GM03348 (cell line): ENCODE measurements around the gene MEX3B.
A peak's percentile ranks its signal among the peaks of the same experiment; 100 is the strongest.
"Not testable (repeated sequence)": the region's sequence is repeated elsewhere in the genome, so short reads cannot be mapped to it uniquely, and the experiment has no call there.

Experiments used
- DNase-seq: peaks from one replicate; pipeline ENCODE4 v3.0.0; 2012; ENCODE audit warnings: low spot score

MEX3B gene

GRCh38 chr15:82048811-82049210 is 3.0 kb upstream of the MEX3B start:
- no peak for DNase-seq

- DNase-seq: no peak
These were observed 1.9 kb upstream of the MEX3B start for GRCh38 chr15:82047453-82048400.

GRCh38 chr15:82046666-82047452 is 1.0 kb upstream of the MEX3B start:
- DNase-seq: peak; percentile 99

GRCh38 chr15:82045179-82045891 is 483 bp downstream of the MEX3B start:
- peak; percentile 64 for DNase-seq

DNA sequence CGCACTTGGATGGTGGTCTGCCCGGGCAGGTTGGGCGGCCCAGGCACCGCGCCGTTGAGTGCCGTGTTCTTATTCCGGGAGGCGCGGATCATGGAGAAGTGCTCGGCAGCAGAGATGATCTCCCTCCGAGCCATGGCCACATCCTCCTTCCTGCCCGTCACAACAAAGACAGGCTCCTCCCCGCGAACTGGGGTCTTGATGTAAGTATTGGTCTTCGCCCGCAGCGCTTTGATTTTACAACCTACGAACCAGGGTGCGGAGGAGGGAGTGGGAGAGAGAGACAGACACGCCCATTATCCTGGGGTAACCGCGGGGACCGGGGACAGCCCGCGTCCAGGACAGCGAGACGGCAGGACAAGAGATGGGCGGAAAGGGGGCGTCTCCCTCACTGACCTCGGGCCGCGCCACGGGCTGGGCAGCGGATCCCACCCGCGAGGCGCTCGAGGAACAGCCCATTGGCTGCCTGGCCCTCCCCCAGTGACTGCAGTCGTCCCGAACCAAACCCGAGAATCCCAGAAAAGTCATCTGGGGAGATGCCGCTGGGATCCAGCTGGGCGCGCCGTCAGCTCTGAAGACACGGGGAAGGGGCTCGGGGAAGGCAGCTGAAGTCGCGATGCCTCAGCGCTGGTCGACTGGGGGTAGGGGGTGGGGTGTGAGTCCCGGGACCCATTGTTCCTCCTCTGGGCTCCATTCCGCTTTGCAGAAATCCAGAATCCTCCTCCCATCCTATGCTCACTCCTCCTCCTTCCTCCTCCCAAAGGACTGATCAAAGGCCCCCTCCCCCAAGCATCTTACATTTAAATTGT is 1.2 kb downstream of the MEX3B start:
- peak; percentile 85 for DNase-seq

GRCh38 chr15:82043796-82044372 is 1.9 kb downstream of the MEX3B start:
- peak; percentile 31 for DNase-seq

- DNase-seq: no peak
These were observed 2.6 kb downstream of the MEX3B start for GRCh38 chr15:82043130-82043673.

- DNase-seq: no peak
These were observed 5.0 kb downstream of the MEX3B start for GRCh38 chr15:82040862-82041261.

- DNase-seq: no peak
These were observed 5.4 kb downstream of the MEX3B start for GRCh38 chr15:82040390-82040789.

DNA sequence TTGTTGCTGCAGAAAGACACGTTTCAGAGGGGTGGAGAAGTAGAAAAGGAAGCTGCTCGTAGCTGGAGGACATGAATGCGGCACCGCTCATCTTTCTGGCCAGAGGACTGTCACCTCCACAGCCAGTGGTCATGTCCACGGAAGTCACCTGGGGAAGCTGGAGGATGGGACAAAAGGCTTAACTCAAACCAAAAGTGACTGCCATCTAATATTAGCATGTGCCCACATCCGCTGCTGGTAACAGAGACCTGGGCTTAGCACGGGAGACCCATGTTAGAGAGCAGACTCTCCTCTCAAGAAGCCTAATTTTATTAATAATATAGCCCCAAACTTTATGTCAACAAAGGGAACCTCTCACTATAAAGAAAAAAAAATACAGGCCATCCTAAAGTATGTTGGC is 5.9 kb downstream of the MEX3B start:
- no peak for DNase-seq

DNA sequence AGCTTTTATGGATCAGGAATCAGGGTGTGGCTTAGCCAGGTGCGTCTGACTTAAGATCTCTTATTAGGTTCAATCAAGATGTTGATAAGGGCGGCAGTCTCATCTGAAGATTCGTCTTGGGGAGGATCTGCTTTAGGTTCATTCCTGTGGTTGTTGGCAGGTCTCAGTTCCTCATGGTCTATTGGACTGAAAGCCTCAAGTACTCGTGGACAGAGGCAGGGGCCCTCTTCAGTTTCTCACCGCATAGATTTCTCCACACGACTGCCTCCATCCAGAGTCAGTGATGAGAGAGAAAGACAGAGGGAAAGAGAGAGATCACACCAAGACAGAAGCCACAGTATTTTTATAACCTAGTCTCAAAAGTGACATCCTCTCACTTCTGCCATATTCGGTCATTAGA is 9.4 kb downstream of the MEX3B start:
- DNase-seq: no peak

GRCh38 chr15:82031871-82032270 is 13.9 kb downstream of the MEX3B start:
- DNase-seq: no peak

DNA sequence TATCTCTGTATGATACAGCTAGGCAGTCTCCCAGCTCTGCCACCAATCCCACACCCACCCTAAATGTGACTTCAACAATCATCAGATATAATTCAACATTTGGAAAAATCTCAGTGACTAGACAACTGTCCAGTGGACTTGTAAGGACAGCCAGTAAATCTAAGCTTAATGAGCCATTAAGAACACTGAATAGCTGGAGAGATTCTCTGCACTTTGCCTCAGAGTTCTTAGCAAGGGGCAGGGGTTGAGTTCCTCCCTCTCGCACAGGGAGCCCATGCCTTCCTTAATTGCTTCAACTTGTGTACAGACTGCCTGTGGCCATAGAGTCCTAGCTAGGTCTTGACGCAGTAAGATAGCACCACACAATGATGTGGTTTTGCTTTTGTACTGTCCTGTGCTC is 15.6 kb downstream of the MEX3B start:
- DNase-seq: no peak

DNA sequence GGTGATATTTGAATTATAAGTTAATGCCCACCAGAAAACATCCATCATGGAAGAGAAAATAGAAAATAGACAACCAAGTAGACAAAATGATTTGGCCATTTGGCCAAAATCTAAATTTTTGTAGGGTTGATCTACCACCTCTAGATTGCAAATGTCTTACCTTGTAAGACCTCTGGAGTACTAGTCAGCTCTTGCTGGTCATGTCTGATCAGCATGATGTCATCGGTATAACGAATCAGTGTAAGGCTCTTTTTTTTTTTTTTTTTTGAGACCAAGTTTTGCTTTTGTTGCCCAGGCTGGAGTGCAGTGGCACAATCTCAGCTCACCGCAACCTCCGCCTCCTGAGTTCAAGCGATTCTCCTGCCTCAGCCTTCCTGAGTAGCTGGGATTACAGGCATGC is 17.7 kb downstream of the MEX3B start:
- not testable (repeated sequence) for DNase-seq

DNA sequence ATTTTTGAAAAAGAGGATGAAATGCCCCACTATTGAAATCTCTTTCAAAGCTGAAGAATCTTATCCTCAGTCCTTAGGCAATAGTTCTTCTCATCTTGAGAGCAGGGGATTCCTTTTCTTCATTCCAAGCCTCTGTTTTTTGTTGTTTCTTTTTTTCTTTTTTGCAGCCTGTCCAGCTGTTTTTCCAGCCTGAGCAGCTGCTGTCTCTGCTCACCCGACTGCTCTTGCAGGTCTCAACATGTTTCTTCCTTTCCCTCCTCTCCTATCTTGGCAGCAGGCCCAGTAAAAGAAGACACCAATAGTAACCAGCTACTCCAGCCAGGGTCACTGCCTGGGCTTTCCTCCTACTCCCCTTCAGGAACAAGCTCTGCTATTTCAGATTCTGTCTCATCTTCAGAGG is 23.8 kb downstream of the MEX3B start:
- DNase-seq: no peak

- no peak for DNase-seq
These were observed 25.0 kb downstream of the MEX3B start for GRCh38 chr15:82020625-82021394.

DNA sequence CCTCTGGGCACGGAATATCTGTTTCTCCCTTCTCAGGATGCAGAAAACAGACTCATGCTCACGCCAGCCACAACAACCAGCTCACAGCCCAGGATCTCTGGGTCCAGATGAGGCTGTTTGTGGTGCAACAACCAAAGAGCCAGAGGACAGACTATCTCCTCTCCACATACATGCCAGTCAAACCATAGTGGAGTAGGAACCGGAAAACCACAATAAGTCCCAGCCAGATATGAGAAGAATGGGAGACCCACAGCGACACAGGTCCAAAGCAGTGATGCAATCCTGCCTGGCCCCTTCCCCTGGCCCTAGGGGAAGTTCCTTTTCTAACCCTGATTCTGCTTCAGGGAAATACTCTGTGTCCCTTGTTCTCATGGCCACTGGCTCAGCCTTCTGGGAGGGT is 27.6 kb downstream of the MEX3B start:
- DNase-seq: no peak

- no peak for DNase-seq
These were observed 28.2 kb downstream of the MEX3B start for GRCh38 chr15:82017656-82018055.

DNA sequence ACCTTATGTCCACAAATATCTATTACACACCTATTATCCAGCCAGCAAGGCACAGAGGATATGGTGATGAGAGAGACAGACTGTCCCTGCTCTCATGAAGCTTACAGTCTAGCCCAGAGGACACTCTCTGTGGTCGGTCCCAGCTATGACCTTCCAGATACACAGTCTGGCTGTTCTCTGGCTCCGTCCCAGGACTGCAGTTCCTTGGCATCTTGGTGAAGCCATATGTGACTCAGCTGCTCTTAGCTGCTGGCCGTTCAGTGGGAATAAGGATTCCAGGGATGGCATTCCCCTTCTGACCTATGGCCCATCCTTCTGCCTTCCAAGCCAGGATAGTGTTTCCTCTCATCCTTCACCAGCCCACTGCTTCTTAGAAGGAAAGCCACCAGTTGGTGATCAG is 30.8 kb downstream of the MEX3B start:
- no peak for DNase-seq

DNA sequence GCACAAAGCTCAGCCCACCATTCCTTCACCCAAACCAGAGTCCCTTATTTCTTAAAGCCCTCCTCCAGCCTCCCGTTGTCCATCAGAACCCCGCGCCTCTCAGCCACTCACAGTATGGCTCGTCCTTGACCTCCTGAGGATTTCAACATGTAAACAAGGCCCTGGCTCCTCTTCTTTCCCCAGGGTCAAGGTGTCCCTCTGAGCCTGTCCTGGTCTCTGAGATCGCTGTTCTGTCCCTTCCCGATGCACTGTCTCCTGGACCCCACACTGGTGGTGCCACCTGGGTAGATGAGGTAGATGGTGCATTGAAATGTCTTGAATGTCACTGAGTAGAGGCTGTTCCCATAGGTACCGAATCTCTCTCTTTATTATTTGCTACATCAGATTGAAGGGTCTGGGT is 32.9 kb downstream of the MEX3B start:
- DNase-seq: no peak
